ENCODE data around the gene LINS1.
"Not testable (repeated sequence)": the region's sequence is repeated elsewhere in the genome, so short reads cannot be mapped to it uniquely, and the experiment has no call there.

The LINS1 gene

DNA sequence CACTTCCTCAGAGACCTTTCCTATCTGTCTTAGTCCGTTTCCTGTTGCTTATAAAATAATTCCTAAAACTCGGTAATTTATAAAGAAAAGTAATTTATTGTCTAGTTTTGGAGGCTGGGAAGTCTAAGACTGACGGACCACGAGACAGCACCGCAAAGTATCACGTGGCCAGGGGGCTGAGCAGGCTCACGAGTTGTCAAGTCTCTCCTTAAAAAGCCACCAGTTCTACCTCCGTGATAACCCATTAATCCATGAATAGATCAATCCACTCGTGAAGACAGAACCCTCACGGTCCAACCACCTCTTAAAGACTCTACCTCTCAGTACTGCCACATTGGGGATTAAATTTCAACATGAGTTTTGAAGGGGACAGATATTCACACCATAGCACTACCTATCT lies 821 bp downstream of the LINS1 start:
- no peak for DNase-seq

DNA sequence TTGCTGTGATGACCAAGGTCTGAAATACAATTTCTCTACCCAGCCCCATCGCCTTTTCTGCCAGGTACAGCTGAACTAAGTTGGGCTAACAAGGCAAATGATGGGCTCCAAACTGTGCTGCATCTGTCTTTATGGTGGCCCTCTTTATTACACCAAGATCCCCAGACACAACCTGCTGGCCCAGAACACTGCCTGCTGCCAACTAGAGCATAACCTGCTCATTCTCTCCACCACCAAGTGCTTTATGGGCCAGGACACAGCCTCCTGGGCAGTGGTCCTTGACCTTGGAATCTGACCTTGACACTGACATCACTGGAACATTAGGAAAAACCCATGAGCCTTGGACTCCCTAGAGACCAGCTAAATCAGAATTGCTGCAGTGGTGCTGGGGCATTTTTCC lies 3.3 kb downstream of the LINS1 start:
- DNase-seq: no peak

DNA sequence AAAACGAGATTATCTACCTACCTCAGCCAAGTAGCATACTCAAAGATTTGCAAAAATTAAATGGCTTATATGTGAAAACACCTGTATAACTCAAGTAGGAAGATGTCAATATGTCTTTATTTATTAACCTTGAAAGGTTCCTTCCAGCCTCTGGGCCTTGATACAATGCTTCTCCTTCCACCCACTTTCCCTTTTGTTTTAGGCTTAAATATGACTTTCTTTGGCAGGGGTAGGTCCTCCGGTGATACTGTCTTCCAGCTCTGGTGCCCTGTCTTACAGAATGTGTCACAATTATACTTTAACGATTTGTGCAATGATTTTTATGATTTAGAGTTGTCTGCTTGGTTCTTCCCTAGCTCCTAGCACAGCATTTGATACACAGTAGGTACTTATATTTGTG lies 4.1 kb downstream of the LINS1 start:
- DNase-seq: no peak

DNA sequence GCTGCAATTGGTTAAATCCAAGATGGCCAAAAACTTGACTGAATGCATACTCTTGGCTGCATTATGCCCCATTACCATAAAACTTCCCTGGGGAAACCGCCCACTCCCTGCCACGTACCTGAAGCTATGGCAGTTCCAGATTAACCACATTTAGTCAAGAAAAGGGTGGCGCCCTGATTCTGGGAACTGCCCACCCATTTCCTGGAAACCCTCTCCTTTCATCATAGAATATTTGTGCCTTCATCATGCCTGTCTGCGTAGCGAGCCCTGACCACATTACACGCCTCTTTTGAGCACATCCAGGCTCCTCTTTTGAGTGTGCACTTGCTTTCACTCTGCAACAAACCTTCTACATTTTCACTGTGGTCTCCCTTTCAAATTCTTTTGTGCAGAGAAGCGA lies 5.2 kb downstream of the LINS1 start:
- no peak for DNase-seq

DNA sequence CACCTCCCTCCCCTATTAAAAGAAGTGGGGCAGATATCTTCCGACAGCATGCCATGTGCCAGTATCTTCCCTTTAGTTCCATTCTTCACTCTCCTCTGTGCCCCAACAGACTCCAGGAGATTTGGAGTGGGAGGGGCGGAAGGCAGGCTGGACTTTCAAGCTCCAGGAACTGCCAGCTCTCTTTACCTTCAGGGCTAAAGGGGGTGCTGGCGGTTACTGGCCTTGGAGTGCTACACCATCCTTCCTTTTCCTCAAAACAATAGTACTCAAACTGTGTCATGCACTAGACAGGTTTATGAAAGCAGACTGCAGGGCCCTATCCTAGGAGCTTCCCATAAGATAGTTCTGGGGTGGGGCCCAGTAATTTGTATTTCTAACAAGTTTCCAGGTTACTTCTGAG lies 6.0 kb downstream of the LINS1 start:
- no peak for DNase-seq

DNA sequence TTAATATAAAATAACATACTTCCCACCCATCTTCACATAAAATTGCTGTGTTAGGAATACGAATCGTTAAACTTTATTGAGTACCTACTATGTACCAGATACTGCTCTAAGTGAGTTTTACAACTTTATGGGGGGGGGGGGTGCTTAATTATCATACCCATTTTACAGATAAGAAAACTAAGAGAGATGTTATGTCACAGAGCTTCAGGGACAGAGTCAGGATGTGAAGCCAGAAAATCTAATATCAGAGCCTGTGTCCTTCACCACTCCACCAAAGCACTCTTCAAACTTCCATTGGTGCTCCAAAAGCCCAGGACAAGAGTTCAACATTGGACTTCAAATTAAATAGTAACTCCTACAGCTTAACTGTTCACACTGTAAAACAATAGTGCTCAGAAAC lies 8.6 kb downstream of the LINS1 start:
- no peak for DNase-seq

DNA sequence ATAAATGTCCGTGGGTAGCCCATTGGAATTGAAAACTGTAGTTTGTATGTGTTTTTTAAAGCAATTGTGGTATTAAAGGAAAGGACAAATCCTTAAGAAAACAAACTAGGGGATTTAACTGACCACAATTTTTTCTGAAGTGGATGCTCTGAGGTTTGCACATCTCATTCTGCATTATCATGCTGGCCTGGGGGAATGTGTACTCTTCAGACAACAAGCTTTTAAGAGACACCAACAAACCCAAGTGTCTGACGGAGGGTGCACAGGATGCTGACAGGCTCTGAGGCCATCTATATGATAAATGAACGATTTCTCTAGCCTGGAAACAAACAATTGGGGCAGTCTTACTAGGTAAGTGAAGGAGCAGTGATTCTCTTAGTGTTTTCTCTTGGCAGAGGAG lies 9.1 kb downstream of the LINS1 start:
- DNase-seq: no peak

DNA sequence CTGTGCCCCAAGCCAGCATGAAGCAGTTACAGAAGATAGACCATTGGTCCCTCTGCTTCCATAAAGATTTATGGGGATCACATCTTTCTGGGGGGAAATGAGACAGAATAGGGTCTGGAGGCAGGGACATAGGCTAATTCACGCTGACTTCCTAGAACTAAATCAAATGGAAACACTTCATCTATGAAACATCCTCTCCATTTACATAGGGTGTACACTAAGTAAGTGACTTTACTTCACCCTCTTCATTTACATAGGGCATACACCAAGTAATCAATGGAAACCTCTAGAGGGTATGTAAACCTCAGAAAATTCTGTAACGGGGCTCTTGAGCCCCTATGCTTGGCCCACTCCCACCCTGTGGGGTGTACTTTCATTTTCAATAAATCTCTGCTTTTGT lies 10.1 kb downstream of the LINS1 start:
- no peak for DNase-seq

DNA sequence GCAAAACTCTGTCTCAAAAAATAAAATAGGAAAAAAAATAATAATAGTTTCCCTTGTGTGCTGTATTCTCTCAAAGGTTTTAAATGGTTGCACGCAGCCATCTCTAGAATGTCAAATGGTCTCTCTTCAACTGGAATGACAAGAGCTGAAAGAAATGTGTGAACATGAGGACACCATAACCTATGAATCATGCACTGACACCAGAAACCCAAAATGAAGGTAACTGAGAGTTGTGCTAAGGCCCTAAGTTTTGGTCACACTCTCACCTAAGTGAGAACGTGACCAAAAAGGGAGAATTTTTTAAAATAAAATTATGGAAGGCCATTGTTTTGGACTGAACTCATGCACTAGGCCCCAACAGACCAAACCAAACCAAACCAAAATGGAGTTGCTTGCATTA lies 10.8 kb downstream of the LINS1 start:
- not testable (repeated sequence) for DNase-seq

DNA sequence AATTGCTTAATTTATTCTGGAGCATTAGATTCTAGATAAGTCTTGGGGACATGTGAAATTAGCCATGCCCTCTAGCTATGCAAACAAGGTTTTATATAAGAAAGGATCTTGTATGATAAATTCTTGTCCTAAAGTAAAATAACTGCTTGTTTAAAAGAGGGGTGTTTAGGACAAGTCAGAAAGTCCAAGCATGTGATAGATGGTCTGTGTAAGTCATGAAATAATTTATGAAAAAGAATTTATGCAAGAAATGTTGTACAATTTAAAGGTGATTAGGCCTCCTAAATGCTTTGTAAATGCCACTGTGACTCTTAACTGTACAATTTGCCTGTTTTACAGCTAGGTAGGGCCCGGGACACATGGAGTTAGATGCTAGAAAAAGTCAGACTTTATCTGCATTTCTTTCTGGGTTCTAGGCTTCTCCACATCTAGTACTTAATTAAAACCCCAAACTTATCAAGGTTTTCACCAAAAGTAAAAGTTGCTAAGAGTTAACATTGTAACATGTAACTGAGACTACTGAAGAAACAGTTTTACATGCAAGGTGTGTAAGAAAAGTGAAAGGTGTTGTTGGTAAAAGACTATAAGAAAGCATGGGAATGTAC lies 13.2 kb downstream of the LINS1 start:
- DNase-seq: no peak

DNA sequence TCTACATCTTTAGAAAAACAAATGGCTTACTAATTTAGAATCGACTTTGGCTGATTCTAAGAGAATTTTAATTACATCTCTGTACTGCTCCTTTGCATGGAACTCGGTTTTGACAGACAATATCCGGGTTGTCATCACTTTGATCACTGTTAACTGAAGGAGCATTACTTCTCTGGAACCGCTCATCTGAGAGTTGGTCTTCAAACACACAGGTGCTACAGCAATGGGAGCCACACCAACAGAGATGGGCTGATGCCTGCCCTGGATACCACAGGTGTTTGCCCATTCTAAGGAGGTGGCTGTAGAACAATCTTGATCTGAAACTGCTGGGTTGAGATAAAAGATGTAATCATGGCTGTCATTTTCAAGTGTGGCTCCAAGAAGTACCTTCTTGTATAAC lies 21.6 kb downstream of the LINS1 start:
- no peak for DNase-seq

DNA sequence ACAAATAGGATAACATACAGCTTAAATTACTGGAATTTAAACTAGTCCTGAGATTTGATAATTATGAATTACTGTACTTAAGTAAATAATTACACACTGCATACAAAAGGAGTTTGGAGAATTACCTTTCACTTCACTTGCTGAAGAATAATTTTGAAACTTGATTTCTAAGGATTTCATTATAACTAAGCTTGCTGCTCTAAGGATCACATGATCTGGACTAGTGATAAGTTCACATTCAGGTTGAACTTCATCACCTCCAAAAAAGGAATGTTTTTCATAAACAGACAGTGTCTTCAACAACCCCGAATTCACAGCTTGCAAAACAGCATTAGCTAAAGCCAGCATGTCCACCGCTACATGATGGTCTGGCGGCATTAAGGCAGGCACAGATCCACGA lies 28.5 kb downstream of the LINS1 start:
- no peak for DNase-seq

DNA sequence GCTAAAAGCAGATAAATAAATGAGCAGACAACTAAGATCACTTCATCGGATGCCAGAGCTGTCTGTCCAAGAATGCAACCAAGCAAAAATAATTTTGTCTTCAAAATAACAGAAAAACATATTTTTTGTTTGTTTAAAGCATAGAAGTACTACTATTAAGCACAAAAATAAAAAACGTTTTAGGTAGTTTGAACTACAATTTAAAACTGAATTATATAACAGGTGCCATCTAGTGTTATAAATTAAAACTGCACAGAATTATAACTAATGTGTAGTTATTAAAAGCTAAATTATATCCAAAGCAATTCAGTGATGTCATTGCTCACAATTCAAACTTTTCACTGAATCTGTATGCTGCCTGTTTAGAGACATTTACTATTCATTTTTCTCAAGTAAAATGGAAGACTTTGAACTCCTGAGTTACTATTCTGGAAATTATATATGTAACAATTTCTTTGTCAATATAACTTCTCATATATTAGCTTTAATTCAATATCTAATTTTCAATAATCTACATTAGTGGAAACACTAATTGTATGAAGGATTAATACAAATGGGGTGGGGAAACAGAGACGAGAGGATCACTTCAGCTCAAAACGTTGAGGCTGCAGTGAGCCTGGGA lies 29.5 kb downstream of the LINS1 start:
- DNase-seq: no peak

DNA sequence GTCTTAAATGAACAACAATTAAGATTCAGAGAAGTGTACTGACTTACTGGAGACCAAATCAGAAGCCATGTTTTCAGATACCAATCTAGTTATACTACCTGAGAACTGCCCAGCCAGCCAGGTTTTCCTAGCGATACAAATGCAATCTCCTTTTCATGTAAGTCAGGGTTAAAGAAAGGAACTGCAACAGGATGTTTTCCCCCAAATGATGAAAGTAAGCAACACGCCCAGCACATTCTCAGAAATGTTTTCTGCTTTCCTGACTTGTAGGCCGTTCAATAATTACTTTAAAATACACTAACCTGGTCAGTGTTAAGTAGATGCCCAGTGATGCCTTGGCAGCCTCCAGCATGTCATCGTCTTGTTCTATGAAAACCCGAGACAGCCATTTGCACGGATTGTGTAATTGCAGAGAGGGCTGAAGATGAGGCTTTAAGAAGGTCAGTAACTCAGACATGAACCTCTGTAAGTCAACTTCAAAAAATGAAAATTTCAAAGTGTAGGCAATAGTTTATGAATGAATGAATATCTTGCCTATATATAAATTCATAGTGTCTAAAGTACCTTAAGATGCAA lies 30.3 kb downstream of the LINS1 start:
- DNase-seq: no peak

DNA sequence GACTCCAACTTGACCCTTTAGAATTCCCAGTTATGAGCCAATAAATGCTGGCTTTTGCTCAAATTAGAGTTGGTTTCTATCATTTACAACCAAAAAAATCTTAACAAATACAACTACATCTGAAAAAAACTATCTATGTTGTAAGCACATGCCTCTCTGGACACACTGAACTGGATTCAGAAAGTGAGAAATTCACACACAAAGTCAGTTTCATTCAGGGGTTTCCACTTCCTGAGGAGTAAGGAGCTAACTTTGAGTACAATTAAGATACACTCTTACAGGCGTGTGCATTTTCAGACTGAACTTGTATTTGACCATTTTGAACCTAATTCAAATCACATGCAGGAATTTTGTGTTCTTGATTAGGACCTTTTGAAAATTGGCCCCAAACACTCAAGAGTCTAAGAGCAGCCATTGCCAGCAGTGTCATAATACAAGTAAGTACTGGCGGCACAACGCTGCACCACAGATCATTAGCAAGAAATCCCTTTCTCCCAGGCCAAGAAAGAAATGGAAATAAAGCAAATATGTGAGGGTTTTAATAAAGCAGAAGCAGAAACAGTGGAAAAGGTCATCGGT lies 31.2 kb downstream of the LINS1 start:
- DNase-seq: no peak

DNA sequence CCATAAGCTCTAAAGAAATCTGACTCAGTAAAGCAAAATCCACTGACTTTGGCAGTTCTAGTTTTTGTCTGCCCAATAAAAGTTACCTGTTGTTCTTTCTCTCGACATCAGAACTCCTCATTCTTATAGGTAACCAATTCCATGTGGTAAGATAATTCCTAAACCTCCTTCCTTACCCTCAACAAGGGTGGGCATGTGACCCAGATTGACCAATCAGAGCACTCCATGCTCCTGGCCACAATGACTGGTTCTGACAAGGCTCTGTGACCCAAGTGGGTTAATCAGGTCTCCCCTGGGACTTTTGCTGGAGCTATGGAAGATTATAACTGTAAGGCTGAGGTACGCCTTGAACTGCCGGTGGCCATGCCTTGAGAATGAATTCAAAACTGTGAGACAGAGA lies 31.7 kb downstream of the LINS1 start:
- DNase-seq: no peak

DNA sequence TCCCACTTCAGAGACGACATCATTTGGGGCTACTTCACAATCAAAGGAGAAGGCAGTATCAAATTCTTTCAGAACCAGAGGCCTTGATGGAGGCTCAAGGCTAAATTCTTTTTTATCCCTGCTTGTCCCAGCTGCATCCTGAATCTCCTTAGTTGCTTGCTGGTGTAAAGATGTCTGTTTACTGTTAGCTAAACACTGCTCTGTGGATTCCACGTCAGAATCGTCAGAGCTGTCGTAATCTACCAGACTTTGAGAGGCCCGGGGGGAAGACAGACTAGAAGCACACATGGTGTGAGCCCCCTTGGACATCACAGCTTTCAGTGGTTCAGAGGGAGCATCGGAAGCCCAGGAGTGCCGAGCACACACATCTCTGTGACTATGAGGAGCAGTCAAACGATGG lies 32.6 kb downstream of the LINS1 start:
- no peak for DNase-seq

DNA sequence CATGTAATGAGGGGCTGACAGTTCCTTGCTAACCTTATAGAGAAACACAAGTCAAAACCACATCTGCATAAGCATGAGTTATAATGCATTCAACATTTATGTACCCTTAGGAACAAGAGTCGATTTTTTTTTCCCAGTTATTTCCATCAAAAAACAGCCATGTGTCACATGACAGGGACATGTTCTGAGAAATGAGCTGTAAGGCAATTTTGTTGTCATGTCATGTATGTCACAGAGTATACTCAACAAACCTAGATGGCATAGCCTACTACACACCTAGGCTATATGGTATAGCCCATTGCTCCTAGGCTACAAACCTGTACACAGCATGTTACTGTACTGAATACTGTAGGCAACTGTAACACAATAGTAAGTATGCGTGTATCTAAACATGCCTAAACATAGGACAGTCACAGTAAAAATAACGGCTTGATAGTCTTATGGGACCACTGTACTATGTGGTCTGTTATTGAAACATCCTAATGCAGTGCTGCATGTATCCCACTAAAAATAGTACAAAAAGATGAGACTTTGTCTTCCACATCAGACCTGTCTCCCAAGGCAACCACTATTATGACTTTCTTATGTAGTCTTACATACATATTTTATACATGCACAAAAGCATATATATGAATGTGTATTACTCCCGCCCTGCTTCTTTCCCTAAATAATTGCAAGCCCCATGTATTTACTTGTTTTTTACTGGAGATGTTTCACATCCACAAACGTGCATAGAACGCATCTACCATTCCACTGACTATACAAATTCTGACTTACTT lies 34.9 kb downstream of the LINS1 start:
- no peak for DNase-seq

DNA sequence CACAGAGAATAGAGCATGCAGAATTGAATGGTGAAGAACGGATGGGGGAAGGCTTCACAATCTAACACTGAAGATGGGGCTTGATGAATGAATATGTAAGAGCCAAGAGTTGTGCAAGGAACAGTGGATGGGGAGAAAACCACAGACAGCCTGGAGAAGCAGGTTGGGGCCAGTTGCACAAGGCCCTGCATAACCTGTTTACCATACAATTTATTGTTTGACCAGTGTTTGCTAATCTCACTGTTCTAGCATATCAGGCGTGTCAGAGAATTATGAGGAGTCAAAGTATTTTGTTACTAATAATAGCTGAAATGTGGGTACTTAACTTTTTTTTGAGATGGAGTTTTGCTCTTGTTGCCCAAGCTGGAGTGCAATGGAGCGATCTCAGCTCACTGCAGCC lies 36.4 kb downstream of the LINS1 start:
- DNase-seq: no peak

DNA sequence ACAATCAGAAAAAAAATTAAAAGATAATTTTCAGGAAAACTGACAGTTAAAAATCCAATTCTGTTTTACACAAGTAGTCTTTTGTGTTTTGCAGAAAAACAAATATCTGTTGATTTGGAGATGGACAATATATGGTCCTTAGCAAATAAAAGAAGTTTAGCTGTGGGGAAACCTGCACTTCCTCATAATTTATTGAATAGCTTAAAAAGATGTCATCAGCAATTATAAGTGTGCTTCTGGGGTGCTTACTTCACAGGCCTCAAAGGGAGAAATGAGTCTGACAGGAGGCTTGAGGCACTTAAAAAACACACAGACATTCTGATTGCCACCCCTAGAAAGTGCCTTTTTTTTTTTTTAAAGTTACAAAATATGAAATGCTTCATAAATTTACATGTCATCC lies 41.7 kb downstream of the LINS1 start:
- DNase-seq: no peak

DNA sequence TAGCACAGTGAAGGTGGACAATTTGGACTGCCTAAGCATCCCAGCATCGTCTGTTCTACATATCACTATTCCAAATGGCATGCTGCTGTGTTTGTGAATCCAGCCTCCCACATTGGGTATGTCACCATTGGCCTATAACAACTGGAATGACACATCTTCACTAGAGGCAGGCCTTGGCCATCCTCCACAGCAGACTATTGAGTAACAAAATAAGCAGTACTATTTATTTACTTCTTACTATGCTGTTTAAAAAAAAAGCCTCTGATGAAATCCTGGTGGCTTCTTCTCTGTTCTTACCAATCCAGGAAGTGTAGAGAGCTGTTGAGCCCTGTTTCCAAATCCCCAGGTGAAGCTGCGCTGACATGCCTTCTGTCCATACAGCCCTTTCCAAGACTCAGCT lies 42.7 kb downstream of the LINS1 start:
- no peak for DNase-seq

DNA sequence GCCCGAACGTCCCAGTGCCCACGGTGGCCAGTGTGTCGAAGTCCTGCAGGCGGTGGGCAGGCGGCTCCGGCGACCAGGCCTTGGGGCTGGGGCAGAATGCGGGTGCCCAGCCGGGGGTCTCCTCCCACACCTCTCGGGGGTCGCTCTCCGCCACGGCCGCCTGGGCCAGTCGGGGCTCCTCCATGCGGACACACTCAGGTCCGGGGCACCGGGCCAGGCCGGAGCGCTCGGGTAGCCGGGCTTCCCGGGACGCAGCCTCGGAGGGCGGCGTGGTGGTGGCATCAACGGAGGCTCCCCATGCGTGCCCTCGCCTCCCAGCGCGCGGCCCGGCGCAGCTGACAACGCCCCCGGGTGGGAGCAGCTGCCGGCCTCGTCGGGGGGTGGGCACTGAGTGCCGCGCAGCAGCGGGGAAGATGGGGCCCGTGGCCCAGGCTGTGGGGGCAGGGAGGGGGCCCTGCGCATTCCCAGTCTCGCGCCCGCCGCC lies 43.2 kb downstream of the LINS1 start:
- no peak for DNase-seq

DNA sequence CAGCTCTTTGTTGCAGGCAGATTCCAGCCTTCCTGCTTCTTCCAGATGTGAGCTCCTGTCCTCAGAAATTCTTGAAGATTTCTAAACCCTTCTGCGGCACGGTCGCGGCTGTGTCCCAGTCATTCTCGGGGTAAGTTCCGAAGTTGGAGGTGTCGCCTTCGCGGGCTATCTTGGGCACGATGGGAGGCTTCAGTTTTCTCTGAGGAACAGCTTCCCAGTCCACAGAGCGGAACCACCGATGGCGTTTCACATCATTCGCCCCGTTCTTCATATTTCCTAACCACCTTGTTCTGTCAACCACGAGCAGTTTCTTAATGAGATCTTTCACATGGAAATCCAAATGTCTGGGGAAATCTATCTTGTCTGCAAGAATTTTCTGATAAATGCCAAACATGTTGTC lies 48.5 kb downstream of the LINS1 start:
- DNase-seq: no peak
